ENCODE results near the gene CSNK2A2. TPM values are rescaled to one million over a fixed set of nuclear protein-coding genes. Genes with fewer than 3 reads are reported as not detected.

The CSNK2A2 gene
- total and polyA plus RNA-seq, 2 of the 8 experiments (the other 6 are each of a cell fraction or from before 2014, with no cell fraction given), result 37.9 to 128 TPM

DNA sequence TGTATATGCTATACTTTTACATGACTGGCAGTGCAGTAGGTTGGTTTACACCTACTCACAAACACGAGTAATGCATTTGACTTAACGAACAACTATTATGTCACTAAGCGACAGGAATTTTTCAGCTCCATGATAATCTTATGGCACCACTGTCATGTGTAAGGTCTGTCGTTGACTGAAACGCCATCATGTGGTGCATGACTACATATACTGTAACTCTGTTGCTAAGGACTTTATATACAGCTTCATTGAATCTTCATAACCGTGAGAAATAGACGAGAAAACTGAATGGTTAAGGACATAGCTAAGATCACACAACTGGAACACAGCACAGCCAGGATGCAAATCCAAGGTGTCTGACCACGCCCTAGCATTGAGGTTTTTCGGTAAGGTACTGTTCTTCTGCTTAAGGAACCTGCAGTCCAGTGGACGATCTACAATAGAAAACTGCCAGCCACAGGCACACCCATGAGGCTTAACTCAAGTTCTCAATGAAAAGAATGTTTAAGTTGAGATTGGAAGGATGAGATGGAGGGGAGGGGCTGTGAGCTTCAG lies 72.0 kb downstream of the CSNK2A2 start:
- Histone ChIP-seq H3K4ac (replicated peaks; ENCODE audit: insufficient read length, low read depth, low read length) (no peak overlapping the region), H2BK20ac (ENCODE audit: low read length) (no peak overlapping the region), H2BK5ac (ENCODE audit: low read depth, low read length) (no peak overlapping the region), H2AFZ (ENCODE audit: low read length) (no peak overlapping the region), H3K23me2 (ENCODE audit: low read depth, low read length) (peaks cover 4% of the 10 kb centered on the region; the same call in 1 of the 2 replicates), H3K9ac (replicated peaks in 1 of 4; ENCODE audit: extremely low read depth in 1 of 4, low read depth in 3 of 4, low read length in 3 of 4) (no peak overlapping the region), H3K56ac (replicated peaks; ENCODE audit: insufficient read length, low read depth, low read length) (no peak overlapping the region), H2AK5ac (ENCODE audit: low read depth, low read length) (no peak overlapping the region), H2BK120ac (replicated peaks; ENCODE audit: low read depth, low read length) (no peak overlapping the region), H2BK12ac (ENCODE audit: low read depth, low read length) (no peak overlapping the region), H3K79me2 (ENCODE audit: control insufficient read depth in 1 of 2, insufficient read depth in 2 of 2, low read length in 2 of 2) (peaks cover 18 to 70% of the 10 kb centered on the region in 2 experiments), H3K18ac (ENCODE audit: extremely low read depth, low read length) (no peak overlapping the region), H3K4me3 (ENCODE audit: extremely low read depth in 1 of 4, insufficient read depth in 2 of 4, low read depth in 3 of 4, low read length in 4 of 4) (no peak overlapping the region), H3K79me1 (ENCODE audit: low read depth, low read length) (peaks cover 11% of the 10 kb centered on the region; the same call in 1 of the 2 replicates), H4K8ac (ENCODE audit: extremely low read depth, insufficient read depth, low read length) (no peak overlapping the region), H3K27ac (ENCODE audit: low read depth, low read length) (no peak overlapping the region), H4K91ac (replicated peaks; ENCODE audit: insufficient read length, low read length) (no peak overlapping the region), H3K27me3 (replicated peaks in 1 of 4; ENCODE audit: control insufficient read depth in 3 of 4, extremely low read depth in 1 of 4, insufficient read depth in 3 of 4, low read length in 3 of 4) (no peaks in the 10 kb centered on the region), H3K4me2 (ENCODE audit: insufficient read depth in 1 of 2, low read depth in 2 of 2, low read length in 2 of 2) (no peak overlapping the region; a peak in 1 of 4 replicates), H3K14ac (ENCODE audit: insufficient read length) (no peak overlapping the region), H3K36me3 (ENCODE audit: control insufficient read depth in 2 of 4, insufficient read depth in 4 of 4, low read length in 3 of 4) (no peaks in the 10 kb centered on the region), H3K4me1 (replicated peaks in 1 of 4; ENCODE audit: control insufficient read depth in 3 of 4, insufficient read depth in 4 of 4, low read length in 3 of 4) (peaks cover 4 to 16% (median 5%) of the 10 kb centered on the region in 4 experiments; a peak in 5 of 7 replicates), H4K20me1 (replicated peaks in 1 of 2; ENCODE audit: control insufficient read depth in 1 of 2, insufficient read depth in 2 of 2, low read length in 2 of 2) (peaks cover 37 to 39% of the 10 kb centered on the region in 2 experiments), H4K5ac (ENCODE audit: insufficient read length, low read depth, low read length) (no peak overlapping the region), H3K9me3 (ENCODE audit: insufficient read depth in 2 of 2, low read depth in 1 of 2, low read length in 1 of 2) (peaks cover 0 to 3% of the 10 kb centered on the region in 2 experiments; a peak in 1 of 4 replicates), H2BK15ac (ENCODE audit: low read length) (no peak overlapping the region), H3K23ac (ENCODE audit: insufficient read length) (no peak overlapping the region)
- DNase-seq (ENCODE audit: low read depth in 1 of 2, low spot score in 2 of 2) (no peak), FAIRE-seq (no peak)
- TF ChIP-seq RAD21 (IDR thresholded peaks at IDR 0.05 in 1 of 2, conservative IDR thresholded peaks at IDR 0.05 in 1 of 2; ENCODE audit: low read depth in 2 of 2, low read length in 2 of 2), result peak in 1 of 2 experiments; percentile 4; a peak in 1 of 4 replicates
- no peak for TF ChIP-seq GTF2F1 (IDR thresholded peaks at IDR 0.05; ENCODE audit: borderline replicate concordance, low read depth, low read length)
- TF ChIP-seq CTCF (IDR thresholded peaks at IDR 0.05; ENCODE audit: control extremely low read depth in 1 of 3, insufficient read depth in 1 of 3, low read depth in 1 of 3, low read length in 3 of 3), result peak in 1 of 3 experiments; percentile 3; a peak in 1 of 4 replicates
- no peak for TF ChIP-seq CEBPB (IDR thresholded peaks at IDR 0.05; ENCODE audit: low read depth, low read length)
- POLR2A ChIA-PET (ENCODE audit: partially characterized antibody), result interaction anchor here (1.0 to 1.3 kb wide), 4 partner anchors 25 to 103 kb away, joined by 3 read pairs; no protein-coding TSS in a partner anchor
- CTCF ChIA-PET (ENCODE audit: partially characterized antibody), result interaction anchor here (0.7 to 19.7 kb wide), 21 partner anchors 9 to 527 kb away, joined by 3 to 362 read pairs (median 4); partner anchors contain the start of gene MMP15
- 88% methylated on average over 10 of the region's 10 CpGs; no CpG with 5 or more reads in 1 of the 2 experiments for WGBS, 2 experiments (ENCODE audit: extremely low coverage in 1 of 2, insufficient coverage in 1 of 2, insufficient read length in 1 of 2, insufficient replicate concordance in 2 of 2, low coverage in 1 of 2, low lambda C conversion rate in 2 of 2, missing lambda C conversion rate in 1 of 2)

Data from H1 (cell line).